Measurements from ENCODE around the gene PRSS21. TPM values are rescaled to one million over a fixed set of nuclear protein-coding genes. Genes with fewer than 3 reads are reported as not detected.

Gene PRSS21, protein sequence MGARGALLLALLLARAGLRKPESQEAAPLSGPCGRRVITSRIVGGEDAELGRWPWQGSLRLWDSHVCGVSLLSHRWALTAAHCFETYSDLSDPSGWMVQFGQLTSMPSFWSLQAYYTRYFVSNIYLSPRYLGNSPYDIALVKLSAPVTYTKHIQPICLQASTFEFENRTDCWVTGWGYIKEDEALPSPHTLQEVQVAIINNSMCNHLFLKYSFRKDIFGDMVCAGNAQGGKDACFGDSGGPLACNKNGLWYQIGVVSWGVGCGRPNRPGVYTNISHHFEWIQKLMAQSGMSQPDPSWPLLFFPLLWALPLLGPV
- total RNA-seq = 1.8 TPM in 1 of 2 replicates, not detected in the other

DNA sequence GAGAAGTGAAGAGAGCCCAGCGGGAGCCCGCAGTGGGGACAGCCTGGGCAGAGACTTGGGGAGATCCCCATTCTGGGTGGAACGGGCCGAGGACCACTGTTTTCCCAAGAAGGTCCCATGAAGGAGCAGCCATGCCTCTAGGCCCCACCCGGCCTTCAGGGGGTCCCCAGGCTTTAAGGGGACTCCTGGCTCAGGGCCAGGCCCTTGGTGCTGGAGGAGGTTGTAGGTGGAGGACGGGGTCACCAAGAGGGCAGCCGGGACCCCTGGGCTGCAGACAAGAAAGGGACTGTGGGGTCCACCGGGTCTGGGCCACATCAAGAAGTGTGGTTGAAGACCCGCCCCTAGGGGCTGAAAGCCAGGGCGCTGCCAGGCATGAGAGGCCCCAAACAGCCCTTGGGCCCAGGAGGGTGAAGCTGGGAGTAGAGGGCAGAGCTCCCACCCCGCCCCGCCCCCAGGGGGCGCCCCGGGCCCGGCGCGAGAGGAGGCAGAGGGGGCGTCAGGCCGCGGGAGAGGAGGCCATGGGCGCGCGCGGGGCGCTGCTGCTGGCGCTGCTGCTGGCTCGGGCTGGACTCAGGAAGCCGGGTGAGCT is at the start of gene PRSS21:
PRSS21 (plus strand) TSS at position 487 of the 589 bp plus-strand sequence; CDS start at position 519, 32 bp downstream.

DNA sequence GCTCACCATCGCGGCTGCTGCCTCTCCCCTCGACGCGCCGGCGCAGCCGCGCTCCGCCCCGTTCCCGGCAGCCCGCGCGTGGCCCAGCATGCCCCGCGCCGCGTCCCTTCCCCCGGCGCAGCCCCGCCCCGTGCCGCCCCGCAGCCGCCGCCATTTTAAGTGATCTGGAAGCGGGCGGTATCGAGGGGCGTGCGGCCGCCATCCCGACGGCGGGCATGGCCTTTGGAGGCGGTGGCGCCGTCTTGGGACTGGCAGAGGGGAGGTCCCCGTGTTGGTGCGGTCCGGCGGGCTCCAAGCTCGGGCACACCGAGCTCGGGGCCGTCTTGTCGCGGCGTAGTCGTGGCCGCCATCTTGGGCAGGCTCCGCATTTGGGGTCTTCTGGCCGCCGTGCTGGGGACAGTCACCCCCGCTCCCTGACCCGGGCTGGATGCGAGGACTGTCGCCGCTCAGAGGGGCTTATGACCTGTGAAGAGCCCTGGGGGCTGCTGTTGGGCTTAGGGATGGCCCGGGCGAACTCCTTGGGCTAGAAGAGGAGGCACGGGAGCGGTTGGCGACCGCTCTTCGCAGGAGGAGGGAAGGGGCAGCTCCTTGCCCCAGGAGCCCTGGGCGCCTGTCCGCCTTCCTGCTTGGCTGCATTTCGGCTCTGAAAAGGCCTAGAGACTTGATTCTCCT is 39.7 kb upstream of the PRSS21 start, which contains the start of gene ELOB:
ELOB (minus strand) TSS at position 50 of the 672 bp plus-strand sequence; CDS start at position 9, 41 bp downstream.

DNA sequence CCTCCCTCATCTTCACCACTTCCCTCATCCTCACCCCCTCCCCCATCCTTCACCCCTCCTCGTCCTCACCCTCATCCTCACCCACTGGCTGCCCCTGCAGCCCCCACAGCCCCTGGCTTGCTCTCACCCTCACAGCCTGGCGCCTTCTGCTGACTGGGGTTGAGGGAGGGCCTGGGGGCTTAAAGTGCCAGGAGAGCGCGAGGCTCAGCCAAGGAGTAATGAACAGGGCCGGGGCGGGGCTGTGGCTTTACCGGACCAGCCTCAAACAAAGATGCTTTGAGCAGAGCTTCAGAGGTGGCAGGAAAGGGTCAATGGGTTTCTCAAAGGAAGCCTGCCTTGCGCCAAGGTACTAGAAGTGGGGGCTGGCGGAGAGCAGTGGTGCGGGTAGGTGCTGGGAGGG is 29.6 kb upstream of the PRSS21 start, which contains the start of gene PRSS33:
PRSS33 (minus strand) TSS at position 155 of the 400 bp plus-strand sequence. CDS start 1,013 bp downstream, outside the sequence.

DNA sequence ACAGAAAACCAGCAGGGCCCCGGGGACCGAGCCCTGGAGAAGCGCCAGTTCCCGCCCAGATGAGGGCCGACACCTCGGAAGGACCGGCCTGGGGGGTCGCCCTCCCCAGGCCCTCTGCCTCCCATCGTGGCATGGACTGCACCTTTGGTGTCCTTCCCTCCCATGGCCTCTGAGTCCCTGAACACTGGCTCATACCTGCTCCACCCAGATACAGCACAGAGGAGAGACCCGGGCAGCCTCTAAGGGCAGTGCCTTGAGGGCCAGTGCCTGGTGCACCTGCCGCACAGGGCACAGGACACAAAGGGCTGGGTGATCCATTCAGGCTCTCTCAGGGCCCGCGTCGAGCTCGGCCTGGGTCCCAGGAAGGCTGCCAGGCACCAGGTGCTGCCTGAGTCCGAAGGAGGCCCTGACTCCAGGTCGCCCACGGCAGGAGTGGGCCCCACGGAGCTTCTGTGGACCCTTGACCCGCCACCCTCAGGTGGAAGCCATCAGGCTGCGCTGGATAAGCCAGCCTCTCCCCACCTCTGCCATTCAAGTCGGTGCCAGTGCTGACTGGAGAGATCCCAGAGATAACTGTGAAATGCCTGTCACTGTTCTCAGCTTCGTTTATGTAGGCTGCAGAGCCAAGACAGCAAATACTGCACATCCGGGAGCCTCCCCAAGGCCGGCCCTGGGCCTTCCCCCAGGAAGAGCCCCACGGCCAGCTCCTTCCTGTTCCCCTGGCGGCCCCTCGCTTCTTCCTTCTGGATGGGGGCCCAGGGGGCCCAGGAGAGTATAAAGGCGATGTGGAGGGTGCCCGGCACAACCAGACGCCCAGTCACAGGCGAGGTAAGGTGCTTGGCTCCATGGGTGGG is 12.7 kb downstream of the PRSS21 start, which contains the start of gene ZG16B:
ZG16B (plus strand) TSS at position 803 of the 854 bp plus-strand sequence. CDS start 139 bp downstream, outside the sequence.

DNA sequence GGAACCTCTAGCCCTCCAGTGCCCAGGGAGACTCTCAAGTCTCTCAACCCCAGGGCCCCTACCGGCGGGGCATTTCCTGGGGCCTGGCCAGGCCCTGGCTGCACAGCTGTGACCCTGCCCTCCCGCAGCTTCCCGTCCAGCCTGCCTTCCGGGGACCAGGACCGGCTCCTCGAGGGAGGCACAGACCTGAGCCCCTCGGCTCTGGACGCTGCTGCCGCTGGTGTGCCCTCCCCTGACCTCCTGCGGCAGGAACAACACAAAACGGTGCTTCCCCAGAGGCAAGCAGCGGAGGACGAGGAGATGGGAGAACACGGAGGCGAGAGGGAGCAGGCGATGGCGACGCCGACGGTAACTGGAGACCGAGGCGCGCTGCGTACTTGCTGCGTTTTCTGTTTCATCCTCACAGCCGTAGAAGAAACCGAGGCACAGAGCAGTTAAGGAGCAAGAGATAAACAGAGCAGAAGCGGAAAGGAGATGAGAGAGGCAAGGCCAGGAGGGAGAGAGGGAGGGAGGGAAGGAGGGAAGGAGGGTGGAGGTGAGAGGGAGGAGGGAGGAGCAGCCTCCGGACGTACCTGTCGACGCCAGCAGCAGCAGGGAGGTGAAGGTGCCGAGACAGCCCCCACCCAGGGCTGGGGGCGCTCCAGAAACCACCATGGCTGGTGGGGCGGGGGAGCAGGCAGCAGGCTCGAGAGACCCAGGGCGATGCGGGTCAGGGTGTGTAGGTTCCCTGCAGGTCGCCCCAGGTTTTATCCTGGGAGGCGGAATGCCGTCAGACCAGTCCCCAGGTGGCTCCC is 40.6 kb downstream of the PRSS21 start, which contains the start of gene PRSS22:
PRSS22 (minus strand) TSS at position 720 of the 794 bp plus-strand sequence; CDS start at position 654, 66 bp downstream.

Small RNA genes within 50 kb of the gene (small RNA-seq; reads per million reads assigned to genes)
- gene SNORA3C = 2.8 reads per million, percentile 62 among the genes with 10 or more reads in this experiment

Other genes with a start within 250 kb of the PRSS21 start
- 25.2 and 27.1 TPM in 2 replicates for gene KCTD5, start 134.7 kb upstream of the PRSS21 start, total RNA-seq
- gene PRSS27, start 97.0 kb upstream of the PRSS21 start, total RNA-seq = 0.22 and 0.53 TPM in 2 replicates
- 153 and 155 TPM in 2 replicates for gene SRRM2, start 64.6 kb upstream of the PRSS21 start, total RNA-seq
- 129 and 133 TPM in 2 replicates for gene ELOB, start 40.0 kb upstream of the PRSS21 start, total RNA-seq
- not detected in 2 replicates for gene PRSS33, start 29.7 kb upstream of the PRSS21 start, total RNA-seq
- gene PRSS41, start 18.8 kb upstream of the PRSS21 start, total RNA-seq = not detected in 2 replicates
- not detected in 2 replicates for gene ZG16B, start 13.1 kb downstream of the PRSS21 start, total RNA-seq
- gene PRSS22, start 40.9 kb downstream of the PRSS21 start, total RNA-seq = not detected in 2 replicates
- 25.1 and 34.0 TPM in 2 replicates for gene FLYWCH2, start 66.0 kb downstream of the PRSS21 start, total RNA-seq
- 27.5 and 35.5 TPM in 2 replicates for gene FLYWCH1, start 94.7 kb downstream of the PRSS21 start, total RNA-seq
- gene KREMEN2, start 147.0 kb downstream of the PRSS21 start, total RNA-seq = not detected in 2 replicates
- 10.9 and 18.4 TPM in 2 replicates for gene PAQR4, start 152.1 kb downstream of the PRSS21 start, total RNA-seq
- 15.2 and 27.6 TPM in 2 replicates for gene PKMYT1, start 163.2 kb downstream of the PRSS21 start, total RNA-seq
- not detected in 2 replicates for gene CLDN9, start 195.7 kb downstream of the PRSS21 start, total RNA-seq
- gene CLDN6, start 200.9 kb downstream of the PRSS21 start, total RNA-seq = not detected in 2 replicates
- 62.6 and 76.2 TPM in 2 replicates for gene TNFRSF12A, start 203.1 kb downstream of the PRSS21 start, total RNA-seq
- gene HCFC1R1, start 206.7 kb downstream of the PRSS21 start, total RNA-seq = 7.4 and 9.3 TPM in 2 replicates
- gene THOC6, start 206.8 kb downstream of the PRSS21 start, total RNA-seq = 19.1 and 27.9 TPM in 2 replicates
- gene BICDL2, start 219.7 kb downstream of the PRSS21 start, total RNA-seq = not detected in 2 replicates
- gene MMP25, start 229.3 kb downstream of the PRSS21 start, total RNA-seq = under 0.01 and 0.07 TPM in 2 replicates
- 45.9 and 55.4 TPM in 2 replicates for gene IL32, start 248.4 kb downstream of the PRSS21 start, total RNA-seq

Measured in thoracic aorta endothelial cell (primary cell).